Stomach smooth muscle (tissue), 2 donors: ENCODE results near the gene ZNF19.

Source experiments
- H3K27ac ChIP-seq: one replicate; pipeline ENCODE4 v1.7.0; 2013; ENCODE audit warnings: mild to moderate bottlenecking, low read length, inconsistent platforms
- H3K27me3 ChIP-seq, 2 donors: one replicate each; pipeline ENCODE4 v1.7.0; 2013; ENCODE audit warnings: low read length in 2 of 2; ENCODE audit not compliant: insufficient read depth in 2 of 2, control insufficient read depth in 1 of 2
- H3K36me3 ChIP-seq, 2 donors: one replicate each; pipeline ENCODE4 v1.7.0; 2013; ENCODE audit warnings: low read length in 2 of 2; ENCODE audit not compliant: control insufficient read depth in 2 of 2, insufficient read depth in 2 of 2
- H3K4me1 ChIP-seq: one replicate; pipeline ENCODE4 v1.7.0; 2013; ENCODE audit warnings: low read length; ENCODE audit not compliant: control insufficient read depth, insufficient read depth
- H3K4me3 ChIP-seq, 2 donors: one replicate each; pipeline ENCODE4 v1.7.0; 2013; ENCODE audit warnings: low read length in 2 of 2
- H3K9ac ChIP-seq, 2 donors: one replicate each; pipeline ENCODE4 v1.7.0; 2013; ENCODE audit warnings: low read length in 2 of 2, mild to moderate bottlenecking in 1 of 2
- H3K9me3 ChIP-seq, 2 donors: one replicate each; pipeline ENCODE4 v1.7.0; 2013; ENCODE audit warnings: low read length in 2 of 2; ENCODE audit not compliant: control insufficient read depth in 2 of 2
- donor health status: healthy.
- donor health status: Pancreatic carcinoma.

ZNF19 gene

GRCh38 chr16:71429581-71429980 is 59.5 kb downstream of the ZNF19 start:
- H3K4me3 ChIP-seq = no peak overlapping the region
- no peaks in the 10 kb centered on the region for H3K4me1 ChIP-seq
- H3K27me3 ChIP-seq = peaks cover 10 to 12% of the 10 kb centered on the region in 2 donors
- H3K36me3 ChIP-seq = no peaks in the 10 kb centered on the region
- no peak overlapping the region for H3K27ac ChIP-seq
- peaks cover 0 to 7% of the 10 kb centered on the region in 2 donors for H3K9me3 ChIP-seq
- no peak overlapping the region for H3K9ac ChIP-seq

GRCh38 chr16:71428883-71429282 is 60.2 kb downstream of the ZNF19 start:
- Histone ChIP-seq H3K36me3 (no peaks in the 10 kb centered on the region), H3K9ac (no peak overlapping the region), H3K4me1 (no peaks in the 10 kb centered on the region), H3K9me3 (peaks cover 0 to 7% of the 10 kb centered on the region in 2 donors), H3K27me3 (peaks cover 14 to 16% of the 10 kb centered on the region in 2 donors), H3K27ac (no peak overlapping the region), H3K4me3 (no peak overlapping the region)

- no peak overlapping the region for H3K4me3 ChIP-seq
- H3K36me3 ChIP-seq = no peaks in the 10 kb centered on the region
- no peak overlapping the region for H3K9ac ChIP-seq
- peaks cover 0 to 7% of the 10 kb centered on the region in 2 donors for H3K9me3 ChIP-seq
- no peaks in the 10 kb centered on the region for H3K4me1 ChIP-seq
- H3K27me3 ChIP-seq = peaks cover 14 to 16% of the 10 kb centered on the region in 2 donors
- H3K27ac ChIP-seq = no peak overlapping the region
These were observed 60.7 kb downstream of the ZNF19 start for GRCh38 chr16:71428385-71428784.

GRCh38 chr16:71426880-71427615 is 62.1 kb downstream of the ZNF19 start:
- no peak overlapping the region for H3K27ac ChIP-seq
- H3K9ac ChIP-seq = no peak overlapping the region
- H3K4me1 ChIP-seq = no peaks in the 10 kb centered on the region
- peaks cover 0 to 7% of the 10 kb centered on the region in 2 donors for H3K9me3 ChIP-seq
- H3K27me3 ChIP-seq = peaks cover 14 to 16% of the 10 kb centered on the region in 2 donors
- H3K36me3 ChIP-seq = no peaks in the 10 kb centered on the region
- no peak overlapping the region for H3K4me3 ChIP-seq

- H3K27me3 ChIP-seq = peaks cover 14 to 18% of the 10 kb centered on the region in 2 donors
- H3K9ac ChIP-seq = no peak overlapping the region
- peaks cover 0 to 7% of the 10 kb centered on the region in 2 donors for H3K9me3 ChIP-seq
- H3K36me3 ChIP-seq = no peaks in the 10 kb centered on the region
- H3K4me1 ChIP-seq = no peaks in the 10 kb centered on the region
- H3K27ac ChIP-seq = no peak overlapping the region
- no peak overlapping the region for H3K4me3 ChIP-seq
These were observed 62.9 kb downstream of the ZNF19 start for GRCh38 chr16:71426069-71426879.

- H3K9me3 ChIP-seq = peaks cover 0 to 7% of the 10 kb centered on the region in 2 donors
- H3K27ac ChIP-seq = no peak overlapping the region
- H3K9ac ChIP-seq = no peak overlapping the region
- H3K36me3 ChIP-seq = no peaks in the 10 kb centered on the region
- H3K4me1 ChIP-seq = no peaks in the 10 kb centered on the region
- H3K27me3 ChIP-seq = peaks cover 14 to 16% of the 10 kb centered on the region in 2 donors
- no peak overlapping the region for H3K4me3 ChIP-seq
These were observed 63.4 kb downstream of the ZNF19 start for GRCh38 chr16:71425746-71426068.

GRCh38 chr16:71424626-71425025 is 64.5 kb downstream of the ZNF19 start:
- peaks cover 14 to 16% of the 10 kb centered on the region in 2 donors for H3K27me3 ChIP-seq
- H3K36me3 ChIP-seq = no peaks in the 10 kb centered on the region
- no peak overlapping the region for H3K9ac ChIP-seq
- H3K27ac ChIP-seq = no peak overlapping the region
- no peaks in the 10 kb centered on the region for H3K4me1 ChIP-seq
- H3K4me3 ChIP-seq = no peak overlapping the region
- H3K9me3 ChIP-seq = peaks cover 0 to 7% of the 10 kb centered on the region in 2 donors

GRCh38 chr16:71423865-71424264 is 65.3 kb downstream of the ZNF19 start:
- no peaks in the 10 kb centered on the region for H3K36me3 ChIP-seq
- H3K4me1 ChIP-seq = no peaks in the 10 kb centered on the region
- H3K4me3 ChIP-seq = no peak overlapping the region
- H3K27me3 ChIP-seq = peaks cover 11 to 13% of the 10 kb centered on the region in 2 donors
- H3K27ac ChIP-seq = no peak overlapping the region
- H3K9ac ChIP-seq = no peak overlapping the region
- peaks cover 0 to 2% of the 10 kb centered on the region in 2 donors for H3K9me3 ChIP-seq
